ENCODE measurements around the gene PTDSS2. TPM values are rescaled to one million over a fixed set of nuclear protein-coding genes. Genes with fewer than 3 reads are reported as not detected.

PTDSS2 gene
- total and polyA plus RNA-seq, 2 of the 4 experiments (the other 2 are of a cell fraction) = 23.5 to 26.6 TPM

- Histone ChIP-seq H3K9ac (ENCODE audit: low read depth, low read length) (no peak overlapping the region), H4K8ac (ENCODE audit: low read depth in 2 of 2, low read length in 2 of 2) (no peak overlapping the region), H2AFZ (replicated peaks; ENCODE audit: low read length, poor library complexity) (no peak overlapping the region), H3K23ac (ENCODE audit: low read depth, low read length) (no peak overlapping the region), H3K79me1 (ENCODE audit: low read depth in 1 of 2, low read length in 2 of 2) (no peaks in the 10 kb centered on the region), H4K20me1 (ENCODE audit: insufficient read depth, low read length) (no peaks in the 10 kb centered on the region), H2BK120ac (ENCODE audit: low read depth, low read length) (no peak overlapping the region), H4K5ac (ENCODE audit: low read depth, low read length) (no peak overlapping the region), H3K9me3 (ENCODE audit: control insufficient read depth, insufficient read depth, low read length) (no peaks in the 10 kb centered on the region), H3K4me3 (ENCODE audit: insufficient read depth, low read depth, low read length) (no peak overlapping the region), H3K4ac (ENCODE audit: low read depth, low read length) (no peak overlapping the region), H2BK15ac (ENCODE audit: low read depth, low read length) (no peak overlapping the region), H4K91ac (ENCODE audit: insufficient read depth, low read depth, low read length) (no peak overlapping the region), H3K9me1 (ENCODE audit: insufficient read depth, low read length) (no peaks in the 10 kb centered on the region), H3K14ac (replicated peaks; ENCODE audit: low read depth, low read length) (no peak overlapping the region), H3K4me1 (ENCODE audit: control insufficient read depth, insufficient read depth, low read length) (no peaks in the 10 kb centered on the region), H3K36me3 (ENCODE audit: control insufficient read depth, insufficient read depth, low read length) (no peaks in the 10 kb centered on the region), H3K27me3 (ENCODE audit: control insufficient read depth, insufficient read depth, low read length) (peaks cover 4% of the 10 kb centered on the region; the same call in 1 of the 2 replicates), H2BK5ac (ENCODE audit: low read depth, low read length, poor library complexity, severe bottlenecking) (no peak overlapping the region), H3K56ac (ENCODE audit: extremely low read depth, insufficient read depth, low read length) (no peak overlapping the region), H3K18ac (ENCODE audit: low read depth, low read length) (no peak overlapping the region), H3K4me2 (ENCODE audit: low read depth, low read length) (no peak overlapping the region), H3K27ac (ENCODE audit: insufficient read depth, low read length) (no peak overlapping the region), H2AK9ac (replicated peaks; ENCODE audit: low read depth, low read length, poor library complexity) (no peak overlapping the region), H2AK5ac (ENCODE audit: low read depth, low read length) (no peak overlapping the region), H2BK20ac (ENCODE audit: low read depth, low read length) (no peak overlapping the region)
- 87% methylated on average over 3 of the region's 13 CpGs; no CpG with 5 or more reads in 1 of the 2 experiments for WGBS, 2 experiments (ENCODE audit: extremely low coverage in 2 of 2, insufficient read length in 1 of 2)
- in situ Hi-C loops (cut with MboI; ENCODE audit: low sequenced_read_pairs) = no loop called here
- dilution Hi-C loops (cut with HindIII; ENCODE audit: low sequenced_read_pairs, unreplicated experiment) = no loop called here
- ChIA-PET POLR2A (ENCODE audit: unreplicated experiment) (no interaction called here), CTCF (no interaction called here)
- intact Hi-C loops (cut with micrococcal nuclease) = no loop called here
- ATAC-seq (ENCODE audit: low read depth) (no peak), DNase-seq (no peak)
- TF ChIP-seq, protein P1, sequence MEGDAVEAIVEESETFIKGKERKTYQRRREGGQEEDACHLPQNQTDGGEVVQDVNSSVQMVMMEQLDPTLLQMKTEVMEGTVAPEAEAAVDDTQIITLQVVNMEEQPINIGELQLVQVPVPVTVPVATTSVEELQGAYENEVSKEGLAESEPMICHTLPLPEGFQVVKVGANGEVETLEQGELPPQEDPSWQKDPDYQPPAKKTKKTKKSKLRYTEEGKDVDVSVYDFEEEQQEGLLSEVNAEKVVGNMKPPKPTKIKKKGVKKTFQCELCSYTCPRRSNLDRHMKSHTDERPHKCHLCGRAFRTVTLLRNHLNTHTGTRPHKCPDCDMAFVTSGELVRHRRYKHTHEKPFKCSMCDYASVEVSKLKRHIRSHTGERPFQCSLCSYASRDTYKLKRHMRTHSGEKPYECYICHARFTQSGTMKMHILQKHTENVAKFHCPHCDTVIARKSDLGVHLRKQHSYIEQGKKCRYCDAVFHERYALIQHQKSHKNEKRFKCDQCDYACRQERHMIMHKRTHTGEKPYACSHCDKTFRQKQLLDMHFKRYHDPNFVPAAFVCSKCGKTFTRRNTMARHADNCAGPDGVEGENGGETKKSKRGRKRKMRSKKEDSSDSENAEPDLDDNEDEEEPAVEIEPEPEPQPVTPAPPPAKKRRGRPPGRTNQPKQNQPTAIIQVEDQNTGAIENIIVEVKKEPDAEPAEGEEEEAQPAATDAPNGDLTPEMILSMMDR (conservative IDR thresholded peaks at IDR 0.05; ENCODE audit: low read depth, low read length) = no peak
- TF ChIP-seq POLR2A (IDR thresholded peaks at IDR 0.05; ENCODE audit: low read depth, low read length) = no peak
- TF ChIP-seq MAFK (IDR thresholded peaks at IDR 0.05; ENCODE audit: low read depth, low read length) = no peak
- TF ChIP-seq RAD21 (IDR thresholded peaks at IDR 0.05; ENCODE audit: low read length) = no peak
- TF ChIP-seq, protein P2, sequence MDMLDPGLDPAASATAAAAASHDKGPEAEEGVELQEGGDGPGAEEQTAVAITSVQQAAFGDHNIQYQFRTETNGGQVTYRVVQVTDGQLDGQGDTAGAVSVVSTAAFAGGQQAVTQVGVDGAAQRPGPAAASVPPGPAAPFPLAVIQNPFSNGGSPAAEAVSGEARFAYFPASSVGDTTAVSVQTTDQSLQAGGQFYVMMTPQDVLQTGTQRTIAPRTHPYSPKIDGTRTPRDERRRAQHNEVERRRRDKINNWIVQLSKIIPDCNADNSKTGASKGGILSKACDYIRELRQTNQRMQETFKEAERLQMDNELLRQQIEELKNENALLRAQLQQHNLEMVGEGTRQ (IDR thresholded peaks at IDR 0.05; ENCODE audit: low read depth, low read length) = no peak
- no peak for TF ChIP-seq CEBPB (IDR thresholded peaks at IDR 0.05; ENCODE audit: low read depth, low read length)
- TF ChIP-seq FOS (IDR thresholded peaks at IDR 0.05; ENCODE audit: low read depth, low read length) = no peak
- TF ChIP-seq NFE2L2 (IDR thresholded peaks at IDR 0.05; ENCODE audit: low read depth, low read length) = no peak
- TF ChIP-seq CHD1 (IDR thresholded peaks at IDR 0.05; ENCODE audit: low read depth, low read length) = no peak
- no peak for TF ChIP-seq RFX5 (IDR thresholded peaks at IDR 0.05; ENCODE audit: low read depth, low read length)
- TF ChIP-seq MAZ (IDR thresholded peaks at IDR 0.05; ENCODE audit: borderline replicate concordance, low read depth, low read length) = no peak
- TF ChIP-seq, protein P3, sequence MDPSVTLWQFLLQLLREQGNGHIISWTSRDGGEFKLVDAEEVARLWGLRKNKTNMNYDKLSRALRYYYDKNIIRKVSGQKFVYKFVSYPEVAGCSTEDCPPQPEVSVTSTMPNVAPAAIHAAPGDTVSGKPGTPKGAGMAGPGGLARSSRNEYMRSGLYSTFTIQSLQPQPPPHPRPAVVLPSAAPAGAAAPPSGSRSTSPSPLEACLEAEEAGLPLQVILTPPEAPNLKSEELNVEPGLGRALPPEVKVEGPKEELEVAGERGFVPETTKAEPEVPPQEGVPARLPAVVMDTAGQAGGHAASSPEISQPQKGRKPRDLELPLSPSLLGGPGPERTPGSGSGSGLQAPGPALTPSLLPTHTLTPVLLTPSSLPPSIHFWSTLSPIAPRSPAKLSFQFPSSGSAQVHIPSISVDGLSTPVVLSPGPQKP (IDR thresholded peaks at IDR 0.05; ENCODE audit: borderline replicate concordance, low read depth, low read length) = no peak
- no peak for TF ChIP-seq MXI1 (IDR thresholded peaks at IDR 0.05; ENCODE audit: borderline replicate concordance, low read depth, low read length)
- TF ChIP-seq BHLHE40 (IDR thresholded peaks at IDR 0.05; ENCODE audit: low read depth, low read length) = no peak
- TF ChIP-seq RCOR1 (IDR thresholded peaks at IDR 0.05; ENCODE audit: insufficient replicate concordance, low read length) = no peak
- no peak for TF ChIP-seq SMC3 (IDR thresholded peaks at IDR 0.05; ENCODE audit: low read depth, low read length)
- no TSS peak for BruUV-seq (replicated peaks)
Measured at GRCh38 chr11:431921-432320, 18.2 kb upstream of the PTDSS2 start.
